Measurements from ENCODE around the gene NFIA. TPM values are rescaled to one million over a fixed set of nuclear protein-coding genes. Genes with fewer than 3 reads are reported as not detected.

The NFIA gene
- total and polyA plus RNA-seq, 9 of the 15 experiments (the other 6 are each of a cell fraction or from before 2014, with no cell fraction given) = 5.3 to 24.9 (median 9.8) TPM

- FAIRE-seq = no peak
- no peak overlapping the region for H2AFZ ChIP-seq (ENCODE audit: low read depth, low read length)
- no peaks in the 10 kb centered on the region for H3K79me2 ChIP-seq (ENCODE audit: control insufficient read depth, insufficient read depth, low read length)
- ChIA-PET CTCF (ENCODE audit: low intra/inter-chr PET ratio) (no interaction called here), POLR2A (no interaction called here)
- H3K27me3 ChIP-seq (ENCODE audit: control insufficient read depth in 2 of 2, insufficient read depth in 2 of 2, low read length in 2 of 2) = no peaks in the 10 kb centered on the region
- no peak for DNase-seq (ENCODE audit: extremely low read depth in 1 of 4, low spot score in 3 of 4)
- H3K4me1 ChIP-seq (replicated peaks in 1 of 2; ENCODE audit: control insufficient read depth in 2 of 2, insufficient read depth in 2 of 2, low read length in 2 of 2) = no peaks in the 10 kb centered on the region
- in situ Hi-C loops (cut with MboI) = no loop called here
- no peak overlapping the region for H3K9ac ChIP-seq (ENCODE audit: insufficient read depth in 1 of 2, low read depth in 2 of 2, low read length in 2 of 2)
- H3K4me3 ChIP-seq = no peak overlapping the region
- WGBS (ENCODE audit: insufficient coverage, low coverage, missing lambda C conversion rate) = 100% methylated on average over 1 of the region's 2 CpGs
- no peaks in the 10 kb centered on the region for H3K9me1 ChIP-seq (ENCODE audit: control insufficient read depth, insufficient read depth, low read length)
- no peak overlapping the region for H3K4me2 ChIP-seq (ENCODE audit: insufficient read depth, low read length)
- TF ChIP-seq ZNF175 (CRISPR knock-in tag; IDR thresholded peaks at IDR 0.05; ENCODE audit: low read depth) = no peak
- TF ChIP-seq NFE2 (IDR thresholded peaks at IDR 0.05; ENCODE audit: low read depth) = no peak
- TF ChIP-seq ZNF318 (IDR thresholded peaks at IDR 0.05; ENCODE audit: borderline replicate concordance in 1 of 2, low read depth in 1 of 2) = no peak
- H3K36me3 ChIP-seq (ENCODE audit: control insufficient read depth, insufficient read depth, low read length) = no peaks in the 10 kb centered on the region; the same call in 2 of the 3 replicates
- H3K9me3 ChIP-seq (replicated peaks; ENCODE audit: control insufficient read depth, insufficient read depth, low read depth, low read length) = no peaks in the 10 kb centered on the region
- no peak overlapping the region for H3K27ac ChIP-seq (ENCODE audit: extremely low read depth, low read depth, low read length)
- ATAC-seq = no peak
- no TSS peak for BruUV-seq (replicated peaks)
- intact Hi-C loops (cut with micrococcal nuclease) = no loop called here
- no peaks in the 10 kb centered on the region for H4K20me1 ChIP-seq (replicated peaks; ENCODE audit: control insufficient read depth, insufficient read depth, low read length)
Observed at GRCh38 chr1:61428146-61428545, 345.8 kb downstream of the NFIA start.
